Skeletal muscle tissue (tissue), 4 donors: ENCODE data around the gene COL23A1. TPM values are rescaled to one million over a fixed set of nuclear protein-coding genes. Genes with fewer than 3 reads are reported as not detected.
"Not testable (repeated sequence)": the region's sequence is repeated elsewhere in the genome, so short reads cannot be mapped to it uniquely, and the experiment has no call there.

ENCODE experiments used
- H3K27ac ChIP-seq: one replicate; pipeline ENCODE4 v1.7.0; 2013; ENCODE audit warnings: mild to moderate bottlenecking, low read depth, low read length, inconsistent platforms
- H3K27me3 ChIP-seq, 3 donors: one replicate each; pipeline ENCODE4 v1.7.0; 2013; ENCODE audit warnings: low read length in 3 of 3; ENCODE audit not compliant: control insufficient read depth in 3 of 3, insufficient read depth in 3 of 3
- H3K36me3 ChIP-seq, 3 donors: one replicate each; pipeline ENCODE4 v1.7.0; 2013; ENCODE audit warnings: low read length in 3 of 3; ENCODE audit not compliant: control insufficient read depth in 3 of 3, insufficient read depth in 3 of 3
- H3K4me1 ChIP-seq, 3 donors: one replicate each; pipeline ENCODE4 v1.7.0; 2013; ENCODE audit warnings: low read length in 3 of 3, mild to moderate bottlenecking in 3 of 3; ENCODE audit not compliant: control insufficient read depth in 3 of 3, insufficient read depth in 3 of 3
- H3K4me3 ChIP-seq, 3 donors: one replicate each; pipeline ENCODE4 v1.7.0; 2013; ENCODE audit warnings: low read length in 3 of 3
- H3K9ac ChIP-seq, 3 donors: one replicate each; pipeline ENCODE4 v1.7.0; 2013; ENCODE audit warnings: low read length in 3 of 3, mild to moderate bottlenecking in 3 of 3, moderate library complexity in 2 of 3, low read depth in 1 of 3
- H3K9me3 ChIP-seq, 3 donors: one replicate each; pipeline ENCODE4 v1.7.0; 2013; ENCODE audit warnings: low read length in 3 of 3; ENCODE audit not compliant: control insufficient read depth in 3 of 3
- total RNA-seq: library from RNA; depleted of rRNA; stranded (reverse); fragments of >200 nt; gene quantifications from one replicate; pipeline ENCODE4 v1.2.3, GENCODE V29; 2014
- donor health status: Osteomylitis.

Gene COL23A1
- total RNA-seq, 1 donor from 2014 or later, result 0.52 TPM

DNA sequence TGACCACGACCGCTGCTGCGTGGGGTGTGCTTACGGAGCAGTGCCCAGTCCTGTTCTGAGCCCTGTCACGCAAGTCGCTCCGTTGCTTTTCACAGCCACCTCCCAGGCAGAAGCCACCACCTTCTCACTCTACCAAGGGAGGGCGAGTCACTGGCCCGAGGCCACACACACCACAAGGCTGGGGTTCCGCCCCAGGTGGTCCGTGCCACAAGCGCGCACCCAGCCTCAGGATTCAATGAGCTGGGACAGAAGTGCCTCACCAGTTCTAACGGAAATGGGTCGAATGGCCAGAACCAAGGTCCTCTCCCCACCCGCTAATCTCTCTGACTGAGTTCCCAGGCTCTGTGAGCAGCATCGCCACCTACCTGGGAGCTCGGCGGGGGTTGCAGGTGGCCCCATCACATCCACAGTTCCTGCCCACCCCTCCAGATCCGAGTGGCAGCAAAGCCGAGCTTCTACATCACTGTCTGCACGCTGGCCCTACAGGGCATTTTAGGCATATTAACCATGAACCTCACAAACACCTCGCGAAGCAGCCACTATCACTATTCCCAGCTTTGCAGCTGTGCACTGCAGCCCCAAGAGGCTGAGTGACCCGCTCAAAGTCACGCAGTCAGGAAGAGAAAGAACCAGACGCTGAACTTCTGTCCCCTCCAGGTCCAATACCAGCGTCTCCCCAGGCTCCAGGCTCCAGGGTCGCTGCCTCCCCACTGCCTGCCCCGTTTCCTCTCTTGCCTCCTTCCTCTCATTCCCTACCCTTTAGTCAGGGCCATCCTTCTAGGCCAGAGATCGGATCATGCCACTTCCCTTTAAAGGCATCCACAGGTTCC is 265.5 kb downstream of the COL23A1 start:
- no peak overlapping the region for H3K9ac ChIP-seq
- H3K27ac ChIP-seq, result no peak overlapping the region
- H3K36me3 ChIP-seq, result no peaks in the 10 kb centered on the region
- no peak overlapping the region for H3K4me3 ChIP-seq
- peaks cover 0 to 5% (median 4%) of the 10 kb centered on the region in 3 donors for H3K4me1 ChIP-seq
- no peaks in the 10 kb centered on the region for H3K9me3 ChIP-seq
- peaks cover 0 to 30% (median 4%) of the 10 kb centered on the region in 3 donors for H3K27me3 ChIP-seq

DNA sequence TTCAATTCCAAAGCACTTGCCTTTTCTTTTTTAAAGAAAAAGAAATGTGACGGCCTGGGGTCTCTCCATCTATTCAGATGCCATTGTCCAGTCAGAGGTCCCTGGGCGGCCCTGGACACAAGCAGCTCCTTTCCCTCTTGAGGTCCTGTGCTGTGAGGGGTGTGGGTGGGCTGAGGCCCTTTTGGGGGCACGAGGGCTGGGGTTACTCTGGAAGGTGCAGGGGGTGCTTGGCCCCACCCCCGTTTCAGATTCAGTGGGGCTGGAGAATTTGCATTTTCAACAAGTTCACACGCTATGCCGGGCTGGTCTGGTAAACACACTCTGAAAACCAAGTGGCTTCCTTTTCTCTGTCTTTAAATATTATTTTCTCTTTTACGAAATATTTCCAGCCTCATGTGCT is 266.2 kb downstream of the COL23A1 start:
- Histone ChIP-seq H3K36me3 (no peaks in the 10 kb centered on the region), H3K27me3 (peaks cover 0 to 30% (median 4%) of the 10 kb centered on the region in 3 donors), H3K9me3 (no peaks in the 10 kb centered on the region), H3K9ac (no peak overlapping the region), H3K4me1 (peaks cover 0 to 3% (median 2%) of the 10 kb centered on the region in 3 donors), H3K27ac (no peak overlapping the region), H3K4me3 (no peak overlapping the region)

DNA sequence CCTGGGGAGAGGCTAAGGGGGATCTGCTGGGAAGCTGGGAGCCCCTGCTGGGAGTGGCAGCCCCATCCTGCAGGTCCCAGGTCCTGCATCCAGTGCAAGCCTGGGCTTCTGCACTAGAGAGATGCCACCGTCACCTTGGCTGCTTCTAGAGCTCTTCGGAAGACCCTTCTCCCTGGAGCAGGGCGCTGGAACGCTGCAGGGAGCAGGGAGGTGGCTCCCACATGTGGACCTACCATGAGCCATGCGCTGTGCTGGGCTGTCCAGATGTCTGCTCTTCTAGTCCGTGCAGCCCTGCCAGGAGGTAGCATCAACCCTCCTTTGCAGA is 266.7 kb downstream of the COL23A1 start:
- Histone ChIP-seq H3K9me3 (no peaks in the 10 kb centered on the region), H3K9ac (no peak overlapping the region), H3K27me3 (peaks cover 0 to 30% (median 4%) of the 10 kb centered on the region in 3 donors), H3K36me3 (no peaks in the 10 kb centered on the region), H3K4me1 (peaks cover 0 to 2% (median 0%) of the 10 kb centered on the region in 3 donors), H3K27ac (no peak overlapping the region), H3K4me3 (no peak overlapping the region)

DNA sequence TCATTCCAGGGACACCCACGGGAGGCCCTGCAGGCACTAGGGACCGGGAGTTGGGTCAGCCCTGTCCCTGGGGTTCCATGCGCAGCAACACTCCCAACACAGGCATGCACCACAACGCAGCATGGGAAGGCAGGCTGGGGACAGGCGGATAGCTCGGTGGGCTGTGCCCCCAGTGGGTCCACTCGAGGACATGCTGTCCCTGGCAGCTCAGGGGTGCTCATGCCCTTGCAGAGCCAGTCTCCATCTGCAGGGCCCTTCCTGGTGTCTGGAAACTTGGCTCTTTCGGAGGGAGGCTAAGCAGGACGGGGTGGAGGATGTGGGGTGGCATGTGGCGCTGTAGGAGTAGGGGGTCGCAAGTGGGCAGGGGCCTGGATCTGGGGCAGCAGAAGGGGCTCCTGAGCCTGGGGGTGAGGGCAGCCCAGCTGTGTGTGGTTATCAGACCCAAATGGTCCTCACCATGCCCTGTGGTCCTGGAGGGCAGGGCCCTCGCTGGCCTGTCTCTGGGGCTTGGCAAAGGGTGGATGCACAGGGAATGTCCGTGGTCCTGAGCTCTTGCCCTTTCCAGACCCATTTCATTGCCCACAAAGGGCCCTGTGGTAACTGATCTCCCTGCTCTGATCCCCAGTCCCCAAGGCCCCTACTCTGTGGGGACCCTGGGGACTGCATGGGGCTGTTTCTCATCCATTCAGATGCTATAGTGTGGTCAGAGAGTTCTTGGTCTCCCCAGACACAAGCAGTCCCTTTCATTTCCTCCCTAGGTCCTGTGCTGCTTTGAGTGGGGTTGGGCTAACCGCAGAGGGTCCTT is 267.3 kb downstream of the COL23A1 start:
- Histone ChIP-seq H3K4me3 (no peak overlapping the region), H3K9me3 (peaks cover 0 to 3% (median 0%) of the 10 kb centered on the region in 3 donors), H3K4me1 (peaks cover 0 to 2% (median 0%) of the 10 kb centered on the region in 3 donors), H3K27me3 (peaks cover 0 to 28% (median 4%) of the 10 kb centered on the region in 3 donors), H3K9ac (no peak overlapping the region), H3K27ac (no peak overlapping the region), H3K36me3 (no peaks in the 10 kb centered on the region)

DNA sequence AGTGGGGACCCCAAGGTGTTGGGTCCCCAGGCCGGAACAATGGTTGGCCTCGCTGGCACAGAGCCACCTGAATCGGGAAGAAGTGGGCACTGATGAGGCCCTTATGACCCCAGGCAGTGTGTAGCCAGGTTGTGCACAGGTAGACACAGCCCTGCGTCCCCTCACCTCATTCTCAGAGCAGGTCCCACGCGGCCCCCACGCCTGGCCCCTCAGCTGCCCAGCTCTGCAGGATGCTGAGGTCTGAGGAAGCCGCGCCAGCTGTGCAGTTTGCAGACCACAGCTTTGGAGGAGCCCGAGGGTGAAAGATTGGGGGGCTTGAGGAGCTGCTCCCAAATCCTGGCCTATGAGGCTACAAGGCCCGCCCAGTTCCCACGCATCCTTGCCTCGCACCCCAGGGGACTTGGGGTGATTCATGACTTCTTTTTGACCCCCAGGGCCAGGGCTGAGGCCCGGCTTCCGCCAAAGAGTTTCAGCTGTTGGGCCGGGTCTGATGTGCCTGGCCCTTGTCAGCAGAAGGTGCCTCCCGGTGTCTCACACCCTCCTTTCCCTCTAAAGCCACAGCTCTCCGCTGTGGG is 269.8 kb downstream of the COL23A1 start:
- Histone ChIP-seq H3K4me3 (no peak overlapping the region), H3K27me3 (peaks cover 0 to 22% (median under 1%) of the 10 kb centered on the region in 3 donors), H3K27ac (no peak overlapping the region)

DNA sequence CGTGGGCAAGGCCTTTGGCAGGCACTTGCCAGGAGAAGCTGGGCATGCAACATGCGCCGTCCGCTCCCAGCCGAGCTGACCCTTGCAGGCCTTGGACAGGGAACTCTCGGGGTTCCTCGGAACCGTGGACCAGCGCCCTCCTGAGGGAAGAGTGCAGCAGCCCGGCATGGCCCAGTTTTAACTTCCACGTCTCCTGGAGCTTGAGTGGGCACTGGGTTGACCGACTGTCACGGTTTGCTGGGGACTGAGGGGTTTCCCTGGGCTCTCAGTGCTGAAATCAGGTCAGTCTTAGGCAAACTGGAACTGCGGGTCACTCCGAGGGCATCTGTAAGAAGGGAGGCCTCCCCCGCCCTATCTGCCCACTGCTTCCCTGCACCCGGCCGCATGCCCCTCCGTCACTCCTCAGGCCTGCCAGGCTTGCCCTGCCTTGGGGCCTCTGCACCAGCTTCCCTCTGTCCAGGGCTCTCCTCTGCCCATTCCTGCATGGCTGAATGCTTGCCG is 270.6 kb downstream of the COL23A1 start:
- H3K27ac ChIP-seq, result no peak overlapping the region
- H3K4me1 ChIP-seq, result no peaks in the 10 kb centered on the region
- H3K27me3 ChIP-seq, result peaks cover 0 to 17% (median 0%) of the 10 kb centered on the region in 3 donors
- H3K9me3 ChIP-seq, result peaks cover 0 to 4% (median 0%) of the 10 kb centered on the region in 3 donors
- no peak overlapping the region for H3K9ac ChIP-seq
- H3K36me3 ChIP-seq, result no peaks in the 10 kb centered on the region
- H3K4me3 ChIP-seq, result no peak overlapping the region

More for the DNA sequence above, 269.8 kb downstream of the COL23A1 start:
- Histone ChIP-seq H3K9me3 (peaks cover 0 to 4% (median 0%) of the 10 kb centered on the region in 3 donors), H3K36me3 (no peaks in the 10 kb centered on the region), H3K9ac (no peak overlapping the region), H3K4me1 (no peaks in the 10 kb centered on the region)

DNA sequence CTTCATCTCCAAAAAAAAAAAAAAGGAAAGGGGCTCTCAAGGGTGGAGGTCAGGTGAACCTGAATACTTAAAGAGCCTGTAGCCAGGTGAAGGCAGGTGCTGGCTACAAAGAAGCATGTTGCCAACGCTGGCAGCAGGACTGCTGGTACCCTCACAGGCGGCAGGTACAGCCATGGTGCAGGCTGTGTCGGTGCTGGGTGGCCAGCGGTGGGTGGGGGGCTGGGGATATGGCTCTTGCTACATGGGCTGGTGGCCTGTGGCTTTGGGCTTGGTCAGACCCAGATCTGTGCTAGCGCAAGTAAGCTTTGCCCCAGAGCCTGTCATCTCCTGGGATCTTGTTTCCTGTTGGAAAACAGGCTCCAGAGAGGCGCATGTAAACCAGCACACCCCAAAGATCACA is 271.3 kb downstream of the COL23A1 start:
- Histone ChIP-seq H3K4me3 (no peak overlapping the region), H3K36me3 (no peaks in the 10 kb centered on the region), H3K27ac (no peak overlapping the region), H3K9ac (no peak overlapping the region), H3K27me3 (peaks cover 0 to 14% (median 0%) of the 10 kb centered on the region in 3 donors), H3K4me1 (no peaks in the 10 kb centered on the region), H3K9me3 (peaks cover 0 to 4% (median 0%) of the 10 kb centered on the region in 3 donors)

DNA sequence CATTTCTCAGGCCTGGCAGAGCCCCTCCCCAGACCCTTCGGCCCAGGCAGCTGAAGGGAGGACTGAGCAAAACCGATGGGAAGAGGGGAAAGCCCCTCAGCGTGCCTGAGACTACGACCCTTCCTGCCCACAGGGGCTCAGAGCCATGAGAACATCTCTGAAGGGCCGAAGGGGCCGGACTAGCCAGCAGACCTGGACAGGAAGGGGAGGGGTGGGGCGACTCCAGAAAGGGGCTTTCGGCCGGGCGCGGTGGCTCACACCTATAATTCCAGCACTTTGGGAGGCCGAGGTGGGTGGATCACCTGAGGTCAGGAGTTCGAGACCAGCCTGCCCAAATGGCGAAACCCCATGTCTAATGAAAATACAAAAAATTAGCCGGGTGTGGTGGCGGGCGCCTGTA is 271.8 kb downstream of the COL23A1 start:
- peaks cover 0 to 14% (median 0%) of the 10 kb centered on the region in 3 donors for H3K27me3 ChIP-seq
- peaks cover 0 to 4% (median 0%) of the 10 kb centered on the region in 3 donors for H3K9me3 ChIP-seq
- no peak overlapping the region for H3K4me3 ChIP-seq
- no peaks in the 10 kb centered on the region for H3K4me1 ChIP-seq
- no peaks in the 10 kb centered on the region for H3K36me3 ChIP-seq
- no peak overlapping the region for H3K9ac ChIP-seq
- H3K27ac ChIP-seq, result no peak overlapping the region

DNA sequence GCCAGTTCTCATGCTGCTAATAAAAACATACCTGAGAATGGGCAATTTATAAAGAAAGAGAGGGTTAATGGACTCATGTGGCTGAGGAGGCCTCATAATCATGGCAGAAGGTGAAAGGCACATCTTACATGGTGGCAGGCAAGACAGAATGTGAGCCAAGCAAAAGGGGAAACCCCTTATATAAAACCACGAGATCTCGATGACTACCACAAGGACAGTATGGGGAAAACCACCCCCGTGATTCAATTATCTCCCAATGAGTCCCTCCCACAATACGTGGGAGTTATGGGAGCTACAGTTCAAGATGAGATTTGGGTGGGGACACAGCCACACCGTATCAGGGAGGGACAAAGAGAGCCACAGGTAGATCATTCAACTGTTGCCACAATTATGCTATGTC is 272.5 kb downstream of the COL23A1 start:
- H3K9me3 ChIP-seq, H3K27ac ChIP-seq, H3K4me1 ChIP-seq, H3K9ac ChIP-seq, H3K36me3 ChIP-seq, H3K4me3 ChIP-seq: not testable (repeated sequence)
- peaks cover 0 to 13% (median 0%) of the 10 kb centered on the region in 3 donors for H3K27me3 ChIP-seq
